ENCODE measurements around the gene BCL7B.

DNA sequence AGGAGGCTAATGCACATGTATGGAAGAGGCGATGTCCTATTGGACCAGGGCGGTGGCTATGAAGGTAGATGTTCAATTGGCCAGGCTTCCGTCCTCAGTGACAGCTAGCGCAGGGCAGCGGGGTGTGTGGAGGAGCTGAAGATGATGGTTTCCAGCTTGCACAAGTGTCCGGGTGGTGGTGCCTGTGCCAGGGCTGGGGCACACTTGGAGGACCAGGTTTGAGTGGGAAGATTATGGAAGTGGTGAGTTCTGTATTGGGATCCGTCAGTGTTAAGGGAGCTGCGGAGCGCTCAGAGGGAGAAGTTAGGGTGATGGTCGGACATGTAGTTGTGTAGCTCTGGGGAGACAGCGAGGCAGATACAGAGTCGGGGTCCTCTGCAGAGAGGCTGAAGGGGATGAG is 29.4 kb upstream of the BCL7B start:
- TF ChIP-seq DPF2 (IDR thresholded peaks at IDR 0.05) (no peak), MTA2 (IDR thresholded peaks at IDR 0.05; ENCODE audit: low read depth) (no peak)
